Heart left ventricle (tissue), 13 donors: Measurements from ENCODE around the gene AJM1.

Source experiments
- CTCF ChIP-seq, 12 donors: fragments of 200-600 bp; sonication (generic) in 4 of 12; IDR thresholded peaks; one replicate each; pipeline versions ENCODE4 v1.5.0 to v1.8.0; 2018 to 2022; ENCODE audit warnings: antibody characterized with exemption in 12 of 12, mild to moderate bottlenecking in 5 of 12
- POLR2A ChIP-seq, 2 donors: fragments of 450-650 bp; IDR thresholded peaks; one replicate each; pipeline ENCODE4 v1.6.1; 2017; ENCODE audit warnings: antibody characterized with exemption in 2 of 2, mild to moderate bottlenecking in 2 of 2, moderate library complexity in 2 of 2
- donor health status: ischemic (EF 13 %, LVEDD 7.1; RV severe dilation, severe dysfunction).
- donor health status: DM: no; HTN: yes; CAD: no.
- donor health status: DM: no; HTN: no; CAD: no.
- donor health status: ischemic (EF 25% LVEDD 6.9; RV normal size, moderate dysfunction).
- donor health status: ischemic (EF 25% LVEDD 5.7; RV mildly dilated, moderate dysfunction).
- donor health status: ischemic (EF 35%, LVEDD 5.7; RV mildly dilated, moderate dysfunction).
- donor health status: nonischemic (EF 11% LVEDD 7.7; RV severe dilation, severe dysfunction).
- donor health status: DM: yes; HTN: yes; CAD: no.
- donor health status: PGD.
- donor health status: ischemic (EF 29% LVEDD 5.4; RV normal size, mild dysfunction).
- donor health status: nonischemic (EF 23%, LVEDD 6.1; RV moderate dilation, normal function).

- TF ChIP-seq CTCF (IDR thresholded peaks at IDR 0.05) (no peak), POLR2A (IDR thresholded peaks at IDR 0.05) (no peak)
These were observed 15.3 kb upstream of the AJM1 start for GRCh38 chr9:136826703-136827582.
